ENCODE measurements around the gene MOXD1. TPM values are rescaled to one million over a fixed set of nuclear protein-coding genes. Genes with fewer than 3 reads are reported as not detected.

Gene MOXD1
- total RNA-seq, 4 donors from 2014 or later = 5.5 to 16.3 (median 8.3) TPM; not detected in 1

DNA sequence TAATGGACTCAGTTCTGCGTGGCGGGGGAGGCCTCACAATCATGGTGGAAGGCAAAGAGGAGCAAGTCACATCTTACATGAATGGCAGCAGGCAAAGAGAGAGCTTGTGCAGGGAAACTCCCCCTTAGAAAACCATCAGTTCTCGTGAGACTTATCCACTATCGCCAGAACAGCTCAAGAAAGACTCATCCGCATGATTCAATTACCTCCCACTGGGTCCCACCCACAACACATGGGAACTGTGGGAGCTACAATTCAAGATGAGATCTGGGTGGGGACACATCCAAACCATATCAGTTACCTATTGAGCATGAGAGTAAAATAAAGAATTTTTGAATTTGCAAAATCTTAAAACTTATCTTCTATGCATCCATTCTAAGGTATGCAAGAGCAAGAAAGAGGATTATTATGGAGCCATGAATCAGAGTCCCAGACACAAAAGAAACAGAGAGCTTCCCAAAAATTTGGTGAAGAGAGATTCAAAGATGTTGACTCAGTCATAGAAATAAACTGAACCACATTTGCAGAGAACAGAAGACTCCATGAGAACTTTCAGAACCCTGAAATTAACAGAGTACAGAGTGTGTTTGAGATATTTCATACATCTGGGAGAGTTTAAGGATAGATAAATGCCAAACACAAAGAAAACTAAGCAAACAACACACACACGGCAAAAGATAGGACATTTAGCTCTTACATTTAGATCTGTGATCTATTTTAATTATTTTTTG, 17.1 kb upstream of the MOXD1 start:
- intact Hi-C loops (cut with DNase I; ENCODE audit: low total_unique reads) = no loop called here
- in situ Hi-C loops (cut with MboI; ENCODE audit: low pct_ligation_motif_present in 1 of 4, low pct_unique_long_range_greater_than_20kb in 1 of 4, low sequenced_read_pairs in 3 of 4) = no loop called here

DNA sequence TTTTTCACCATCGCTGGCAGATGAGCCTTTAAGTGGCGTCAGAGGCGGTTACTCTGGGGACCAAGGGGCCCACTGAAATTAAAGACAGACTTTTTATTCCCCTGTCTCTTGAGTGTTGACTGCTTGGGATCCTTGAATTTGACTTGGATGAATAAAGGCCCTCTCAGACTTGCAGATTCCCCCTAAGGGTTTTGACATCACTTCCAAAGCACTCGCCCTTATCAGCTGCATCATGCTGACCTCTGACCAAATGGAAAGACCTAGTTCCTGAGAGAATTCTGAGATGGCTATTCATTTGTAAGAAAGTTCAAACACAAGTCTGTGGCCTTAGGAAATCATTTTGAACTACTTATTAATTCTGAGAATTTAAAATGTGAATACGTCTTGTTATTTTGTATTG, 13.5 kb upstream of the MOXD1 start:
- in situ Hi-C loops (cut with MboI; ENCODE audit: low pct_ligation_motif_present in 1 of 4, low pct_unique_long_range_greater_than_20kb in 1 of 4, low sequenced_read_pairs in 3 of 4) (no loop called here), intact Hi-C loops (cut with DNase I; ENCODE audit: low total_unique reads) (no loop called here)
- no peaks in the 10 kb centered on the region for H3K27me3 ChIP-seq
- H3K36me3 ChIP-seq = no peaks in the 10 kb centered on the region
- H3K4me3 ChIP-seq = no peak overlapping the region
- H3K27ac ChIP-seq = no peak overlapping the region
- no peaks in the 10 kb centered on the region for H3K4me1 ChIP-seq
- no peaks in the 10 kb centered on the region for H3K9me3 ChIP-seq
- WGBS, 2 donors (ENCODE audit: low coverage in 1 of 2) = 65 to 81% methylated on average over 2 to 5 of the region's 5 CpGs
- TF ChIP-seq, protein P1, sequence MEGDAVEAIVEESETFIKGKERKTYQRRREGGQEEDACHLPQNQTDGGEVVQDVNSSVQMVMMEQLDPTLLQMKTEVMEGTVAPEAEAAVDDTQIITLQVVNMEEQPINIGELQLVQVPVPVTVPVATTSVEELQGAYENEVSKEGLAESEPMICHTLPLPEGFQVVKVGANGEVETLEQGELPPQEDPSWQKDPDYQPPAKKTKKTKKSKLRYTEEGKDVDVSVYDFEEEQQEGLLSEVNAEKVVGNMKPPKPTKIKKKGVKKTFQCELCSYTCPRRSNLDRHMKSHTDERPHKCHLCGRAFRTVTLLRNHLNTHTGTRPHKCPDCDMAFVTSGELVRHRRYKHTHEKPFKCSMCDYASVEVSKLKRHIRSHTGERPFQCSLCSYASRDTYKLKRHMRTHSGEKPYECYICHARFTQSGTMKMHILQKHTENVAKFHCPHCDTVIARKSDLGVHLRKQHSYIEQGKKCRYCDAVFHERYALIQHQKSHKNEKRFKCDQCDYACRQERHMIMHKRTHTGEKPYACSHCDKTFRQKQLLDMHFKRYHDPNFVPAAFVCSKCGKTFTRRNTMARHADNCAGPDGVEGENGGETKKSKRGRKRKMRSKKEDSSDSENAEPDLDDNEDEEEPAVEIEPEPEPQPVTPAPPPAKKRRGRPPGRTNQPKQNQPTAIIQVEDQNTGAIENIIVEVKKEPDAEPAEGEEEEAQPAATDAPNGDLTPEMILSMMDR (IDR thresholded peaks at IDR 0.05) = no peak
- DNase-seq = no peak

More for the DNA sequence above, 17.1 kb upstream of the MOXD1 start:
- Histone ChIP-seq H3K36me3 (no peaks in the 10 kb centered on the region), H3K27me3 (no peaks in the 10 kb centered on the region), H3K27ac (no peak overlapping the region), H3K4me1 (no peaks in the 10 kb centered on the region), H3K4me3 (no peak overlapping the region), H3K9me3 (no peaks in the 10 kb centered on the region)
- TF ChIP-seq EP300 (IDR thresholded peaks at IDR 0.05; ENCODE audit: low read depth) (no peak), POLR2A (IDR thresholded peaks at IDR 0.05) (no peak)
- TF ChIP-seq, protein P1 (IDR thresholded peaks at IDR 0.05) = no peak
- WGBS, 2 donors (ENCODE audit: low coverage in 1 of 2) = 79 to 91% methylated on average over 5 to 6 of the region's 6 CpGs
- no peak for DNase-seq

DNA sequence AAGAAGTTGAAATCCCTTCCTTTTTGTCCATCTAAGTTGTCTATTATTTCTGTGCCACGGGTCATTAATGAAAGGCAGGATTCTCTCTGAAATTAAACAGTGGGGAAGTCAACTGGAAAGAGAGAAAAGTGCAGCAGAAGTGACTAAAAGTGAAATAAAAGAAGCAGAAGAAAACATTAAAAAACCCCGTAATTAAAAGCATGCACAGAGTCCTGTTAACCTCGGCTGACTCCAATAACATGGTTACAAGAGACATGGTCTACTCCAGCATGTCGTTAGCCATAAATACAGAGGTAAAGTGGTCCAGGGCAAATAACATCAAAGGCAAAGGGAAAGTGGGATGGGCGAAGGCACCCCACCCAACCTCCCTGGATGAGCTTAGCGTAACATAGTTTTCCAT, 13.0 kb upstream of the MOXD1 start:
- in situ Hi-C loops (cut with MboI; ENCODE audit: low pct_ligation_motif_present in 1 of 4, low pct_unique_long_range_greater_than_20kb in 1 of 4, low sequenced_read_pairs in 3 of 4) = no loop called here
- H3K4me1 ChIP-seq = no peaks in the 10 kb centered on the region
- intact Hi-C loops (cut with DNase I; ENCODE audit: low total_unique reads) = no loop called here
- no peaks in the 10 kb centered on the region for H3K36me3 ChIP-seq
- DNase-seq = no peak
- no peaks in the 10 kb centered on the region for H3K9me3 ChIP-seq
- H3K4me3 ChIP-seq = no peak overlapping the region
- WGBS, 2 donors (ENCODE audit: low coverage in 1 of 2) = 57 to 59% methylated on average over 5 to 6 of the region's 6 CpGs
- no peak for TF ChIP-seq POLR2A (IDR thresholded peaks at IDR 0.05)
- TF ChIP-seq, protein P1 (IDR thresholded peaks at IDR 0.05) = no peak
- no peak for TF ChIP-seq POLR2AphosphoS5 (IDR thresholded peaks at IDR 0.05)
- H3K27me3 ChIP-seq = no peaks in the 10 kb centered on the region
- H3K27ac ChIP-seq = no peak overlapping the region

DNA sequence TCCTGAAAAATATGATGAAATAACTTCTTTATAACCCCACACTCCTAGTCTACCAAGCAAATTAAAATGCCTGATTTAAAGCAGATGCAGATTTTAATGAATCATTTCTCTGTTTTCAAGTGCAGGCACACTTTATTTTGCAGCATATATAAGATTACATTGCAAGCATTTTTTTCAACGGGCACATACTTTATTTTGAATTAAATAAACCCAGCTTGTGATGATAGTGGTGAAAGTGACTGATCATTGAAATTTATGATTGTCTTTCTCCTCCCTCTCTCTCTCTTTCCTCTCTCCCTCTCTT, 12.2 kb upstream of the MOXD1 start:
- H3K27me3 ChIP-seq = no peaks in the 10 kb centered on the region
- no peak overlapping the region for H3K27ac ChIP-seq
- no peaks in the 10 kb centered on the region for H3K4me1 ChIP-seq
- TF ChIP-seq, protein P1 (IDR thresholded peaks at IDR 0.05) = no peak
- TF ChIP-seq EP300 (IDR thresholded peaks at IDR 0.05; ENCODE audit: low read depth) (no peak), POLR2AphosphoS5 (IDR thresholded peaks at IDR 0.05) (no peak), POLR2A (IDR thresholded peaks at IDR 0.05) (no peak)
- H3K9me3 ChIP-seq = no peaks in the 10 kb centered on the region
- intact Hi-C loops (cut with DNase I; ENCODE audit: low total_unique reads) (no loop called here), in situ Hi-C loops (cut with MboI; ENCODE audit: low pct_ligation_motif_present in 1 of 4, low pct_unique_long_range_greater_than_20kb in 1 of 4, low sequenced_read_pairs in 3 of 4) (no loop called here)
- DNase-seq = no peak
- no peak overlapping the region for H3K4me3 ChIP-seq
- 22 to 49% methylated on average over 1 of the region's 1 CpG for WGBS, 2 donors (ENCODE audit: low coverage in 1 of 2)
- H3K36me3 ChIP-seq = no peaks in the 10 kb centered on the region
